Spleen (tissue), 11 donors: Measurements from ENCODE around the gene C5orf63. TPM values are rescaled to one million over a fixed set of nuclear protein-coding genes. Genes with fewer than 3 reads are reported as not detected.

Experiments used
- DNase-seq: peaks from one replicate; pipeline ENCODE4 v3.0.0-alpha.2; 2020
- H3K27ac ChIP-seq, 8 donors: fragments of 200-600 bp; sonication (generic) in 7 of 8; 1 replicate in 4 of 8; 2 replicates in 4 of 8; pipeline versions ENCODE4 v1.5.0 to v1.8.0; 2016 to 2021; ENCODE audit warnings: inconsistent platforms in 4 of 8, mild to moderate bottlenecking in 4 of 8, moderate library complexity in 1 of 8
- H3K27me3 ChIP-seq, 7 donors: fragments of 200-600 bp; sonication (generic) in 6 of 7; replicated peaks in 1 of 7; 1 replicate in 4 of 7; 2 replicates in 3 of 7; pipeline versions ENCODE4 v1.5.0 to v1.8.0; 2016 to 2021; ENCODE audit warnings: inconsistent platforms in 3 of 7, mild to moderate bottlenecking in 1 of 7
- H3K36me3 ChIP-seq, 6 donors: fragments of 200-600 bp; sonication (generic) in 5 of 6; 1 replicate in 4 of 6; 2 replicates in 2 of 6; pipeline versions ENCODE4 v1.5.0 to v1.8.0; 2016 to 2021; ENCODE audit warnings: inconsistent platforms in 2 of 6
- H3K4me1 ChIP-seq, 6 donors: fragments of 200-600 bp; sonication (generic) in 5 of 6; 1 replicate in 3 of 6; 2 replicates in 3 of 6; pipeline versions ENCODE4 v1.5.0 to v1.8.0; 2016 to 2021; ENCODE audit warnings: inconsistent platforms in 3 of 6
- H3K4me3 ChIP-seq, 8 donors: fragments of 200-600 bp; sonication (generic) in 7 of 8; 1 replicate in 4 of 8; 2 replicates in 4 of 8; pipeline versions ENCODE4 v1.5.0 to v1.8.0; 2016 to 2021; ENCODE audit warnings: inconsistent platforms in 4 of 8, mild to moderate bottlenecking in 4 of 8, moderate library complexity in 2 of 8
- H3K9me3 ChIP-seq, 8 donors: fragments of 200-600 bp; sonication (generic) in 7 of 8; 1 replicate in 4 of 8; 2 replicates in 4 of 8; pipeline versions ENCODE4 v1.5.0 to v1.8.0; 2016 to 2021; ENCODE audit warnings: inconsistent platforms in 4 of 8
- CTCF ChIP-seq, 11 experiments: fragments of 200-600 bp in 7 of 11; fragments of 450-650 bp in 4 of 11; sonication (generic) in 4 of 11; IDR thresholded peaks in 8 of 11; conservative IDR thresholded peaks in 3 of 11; 1 replicate in 7 of 11; 2 replicates in 4 of 11; pipeline versions ENCODE4 v1.4.0 to v1.8.0; 2016 to 2021; ENCODE audit warnings: antibody characterized with exemption in 11 of 11, inconsistent platforms in 4 of 11, mild to moderate bottlenecking in 1 of 11
- POLR2A ChIP-seq, 3 donors: fragments of 450-650 bp; IDR thresholded peaks; one replicate each; pipeline ENCODE4 v1.5.1; 2017; ENCODE audit warnings: antibody characterized with exemption in 3 of 3, mild to moderate bottlenecking in 1 of 3
- POLR2AphosphoS5 ChIP-seq, 3 donors: sonication (generic); formaldehyde crosslinking; IDR thresholded peaks; one replicate each; pipeline ENCODE4 v1.5.1; 2017; ENCODE audit warnings: antibody characterized with exemption in 3 of 3
- WGBS, 5 donors: extraction: QIAGEN DNeasy Blood & Tissue Kit in 3 of 5; methylation state at CpG; one replicate each; pipeline versions ENCODE4 v1.1.5 to v1.1.7; 2013 to 2018; 5-methylcytosine and 5-hydroxymethylcytosine counted together
- intact Hi-C: fragments of 100-400 bp; cut with DNase I; formaldehyde crosslinking; loops from one replicate; pipeline ENCODE4 v1.15.0; 2023; ENCODE audit warnings: low total_unique reads
- polyA plus RNA-seq, 3 donors: library from polyadenylated mRNA; stranded (reverse); fragments of 200-250 nt; gene quantifications; one replicate each; pipeline ENCODE4 v1.2.1, GENCODE V29; 2013
- total RNA-seq, 7 donors: library from RNA; depleted of rRNA in 3 of 7; stranded (reverse); fragments of >200 nt in 3 of 7; fragmentation: NEBNext Ultra II Directional in 4 of 7; extraction: Animal tissue kit (Norgen Biotek cat#: 25700) in 4 of 7; gene quantifications; one replicate each; pipeline versions ENCODE4 v1.1.0 to v1.2.1, GENCODE V29; 2016 to 2021
- donor health status: healthy with polysubstance abuse.
- donor health status: DM: no; HTN: no; CAD: no; lungs with moderate emphysema.
- donor health status: DM: no; HTN: no; CAD: no.
- donor health status: Bipolar disorder and iron deficiency.
- donor health status: healthy.
- donor health status: DM: no; HTN: no; CAD: no.
- donor health status: DM: yes; HTN: yes; CAD: no.

C5orf63 gene
- total and polyA plus RNA-seq, 10 donors, result 2.3 to 10.1 (median 4.8) TPM

GRCh38 chr5:127096328-127096993 lies 23.2 kb upstream of the C5orf63 start:
- Histone ChIP-seq H3K4me3 (no peak overlapping the region), H3K36me3 (no peaks in the 10 kb centered on the region), H3K27me3 (no peaks in the 10 kb centered on the region), H3K4me1 (no peaks in the 10 kb centered on the region), H3K9me3 (no peaks in the 10 kb centered on the region), H3K27ac (no peak overlapping the region)
- DNase-seq, result no peak
- intact Hi-C loops, result no loop called here
- 77 to 89% (median 87%) methylated on average over 9 of the region's 9 CpGs for WGBS, 5 donors
- TF ChIP-seq POLR2A (IDR thresholded peaks at IDR 0.05) (no peak), POLR2AphosphoS5 (IDR thresholded peaks at IDR 0.05) (no peak), CTCF (IDR thresholded peaks at IDR 0.05 in 8 of 11, conservative IDR thresholded peaks at IDR 0.05 in 3 of 11) (no peak)

- TF ChIP-seq CTCF (IDR thresholded peaks at IDR 0.05 in 8 of 11, conservative IDR thresholded peaks at IDR 0.05 in 3 of 11), result no peak
- no peak for TF ChIP-seq POLR2AphosphoS5 (IDR thresholded peaks at IDR 0.05)
- no peak for TF ChIP-seq POLR2A (IDR thresholded peaks at IDR 0.05)
- Histone ChIP-seq H3K27me3 (no peaks in the 10 kb centered on the region), H3K36me3 (no peaks in the 10 kb centered on the region), H3K9me3 (no peaks in the 10 kb centered on the region), H3K4me3 (no peak overlapping the region), H3K4me1 (no peaks in the 10 kb centered on the region), H3K27ac (no peak overlapping the region)
- intact Hi-C loops, result no loop called here
- WGBS, 5 donors, result 93 to 97% (median 95%) methylated on average over 2 of the region's 2 CpGs
- DNase-seq, result no peak
These were observed 21.0 kb upstream of the C5orf63 start for GRCh38 chr5:127094161-127094814.

- intact Hi-C loops, result no loop called here
These were observed 19.4 kb upstream of the C5orf63 start for GRCh38 chr5:127092690-127093089.

More at GRCh38 chr5:127092690-127093089, 19.4 kb upstream of the C5orf63 start:
- Histone ChIP-seq H3K36me3 (no peaks in the 10 kb centered on the region), H3K27ac (no peak overlapping the region), H3K9me3 (no peaks in the 10 kb centered on the region), H3K4me3 (no peak overlapping the region), H3K27me3 (no peaks in the 10 kb centered on the region), H3K4me1 (no peaks in the 10 kb centered on the region)
- 59 to 81% (median 75%) methylated on average over 3 of the region's 3 CpGs for WGBS, 5 donors
- TF ChIP-seq CTCF (IDR thresholded peaks at IDR 0.05 in 8 of 11, conservative IDR thresholded peaks at IDR 0.05 in 3 of 11), result no peak
- no peak for TF ChIP-seq POLR2AphosphoS5 (IDR thresholded peaks at IDR 0.05)
- no peak for TF ChIP-seq POLR2A (IDR thresholded peaks at IDR 0.05)
- no peak for DNase-seq
